ENCODE measurements around the gene CCDC172.
A peak's percentile ranks its signal among the peaks of the same experiment; 100 is the strongest.

The CCDC172 gene

DNA sequence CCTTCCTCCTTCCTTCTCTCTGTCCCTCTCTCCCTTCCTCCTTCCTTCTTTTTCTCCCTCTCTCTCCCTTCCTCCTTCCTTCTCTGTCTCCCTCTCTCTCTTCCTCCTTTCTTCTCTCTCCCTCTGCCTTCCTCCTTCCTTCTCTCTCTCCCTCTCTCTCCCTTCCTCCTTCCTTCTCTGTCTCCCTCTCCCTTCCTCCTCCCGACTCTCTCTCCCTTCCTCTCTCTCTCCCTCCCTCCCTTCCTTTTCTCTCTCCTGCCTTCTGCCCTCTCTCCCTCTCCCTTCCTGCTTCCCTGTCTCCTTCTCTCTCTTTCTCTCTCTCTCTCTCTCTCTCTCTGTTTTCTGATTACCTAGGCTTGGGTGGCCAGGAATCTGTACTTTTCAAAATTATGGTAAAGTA lies 34.6 kb upstream of the CCDC172 start:
- TF ChIP-seq, protein P1, sequence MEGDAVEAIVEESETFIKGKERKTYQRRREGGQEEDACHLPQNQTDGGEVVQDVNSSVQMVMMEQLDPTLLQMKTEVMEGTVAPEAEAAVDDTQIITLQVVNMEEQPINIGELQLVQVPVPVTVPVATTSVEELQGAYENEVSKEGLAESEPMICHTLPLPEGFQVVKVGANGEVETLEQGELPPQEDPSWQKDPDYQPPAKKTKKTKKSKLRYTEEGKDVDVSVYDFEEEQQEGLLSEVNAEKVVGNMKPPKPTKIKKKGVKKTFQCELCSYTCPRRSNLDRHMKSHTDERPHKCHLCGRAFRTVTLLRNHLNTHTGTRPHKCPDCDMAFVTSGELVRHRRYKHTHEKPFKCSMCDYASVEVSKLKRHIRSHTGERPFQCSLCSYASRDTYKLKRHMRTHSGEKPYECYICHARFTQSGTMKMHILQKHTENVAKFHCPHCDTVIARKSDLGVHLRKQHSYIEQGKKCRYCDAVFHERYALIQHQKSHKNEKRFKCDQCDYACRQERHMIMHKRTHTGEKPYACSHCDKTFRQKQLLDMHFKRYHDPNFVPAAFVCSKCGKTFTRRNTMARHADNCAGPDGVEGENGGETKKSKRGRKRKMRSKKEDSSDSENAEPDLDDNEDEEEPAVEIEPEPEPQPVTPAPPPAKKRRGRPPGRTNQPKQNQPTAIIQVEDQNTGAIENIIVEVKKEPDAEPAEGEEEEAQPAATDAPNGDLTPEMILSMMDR (conservative IDR thresholded peaks at IDR 0.05; ENCODE audit: low read length) = no peak
- H3K4me3 ChIP-seq (ENCODE audit: low read length) = no peak overlapping the region
- DNase-seq (ENCODE audit: low read depth) = no peak

DNA sequence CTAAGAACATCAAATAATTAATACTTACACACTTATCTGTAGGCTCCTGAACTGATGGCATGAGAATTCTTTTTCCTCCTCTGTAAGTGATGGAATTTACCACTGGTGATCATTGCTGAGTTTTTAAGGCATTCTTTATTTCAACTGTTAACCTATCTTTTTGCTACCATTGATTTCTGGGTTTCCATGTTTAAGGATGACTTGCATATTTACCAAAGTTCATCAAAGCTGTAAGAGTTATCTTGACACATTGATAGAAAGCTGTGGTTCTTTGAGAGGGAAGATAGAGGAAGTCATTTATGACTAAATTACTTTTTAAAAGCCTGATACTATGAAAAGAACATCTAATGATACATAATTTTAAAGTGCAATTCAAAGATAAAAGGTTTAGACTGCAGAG lies 31.8 kb upstream of the CCDC172 start:
- TF ChIP-seq, protein P1 (conservative IDR thresholded peaks at IDR 0.05; ENCODE audit: low read length) = no peak
- DNase-seq (ENCODE audit: low read depth) = no peak
- no peak overlapping the region for H3K4me3 ChIP-seq (ENCODE audit: low read length)

DNA sequence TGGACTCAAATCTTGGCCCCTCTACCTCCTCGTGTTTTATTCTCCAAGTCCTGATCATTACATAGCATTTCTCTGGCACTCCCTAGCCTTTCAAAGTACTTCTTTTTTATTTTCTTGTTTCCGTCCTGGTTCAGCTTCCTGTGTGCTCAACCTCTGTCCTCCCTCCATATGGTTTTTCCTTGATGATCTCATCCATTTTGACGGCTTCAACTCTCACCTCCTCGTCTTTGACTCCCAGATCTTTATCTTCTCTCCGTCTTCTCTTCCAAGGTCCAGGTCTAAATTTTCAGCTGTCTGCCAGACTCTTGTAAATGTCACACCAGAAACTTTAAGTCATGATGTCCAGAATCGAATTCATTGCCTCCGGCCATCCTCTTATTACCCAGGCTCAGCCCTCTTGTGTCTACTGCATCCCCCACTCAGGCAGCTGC lies 27.9 kb upstream of the CCDC172 start:
- TF ChIP-seq, protein P1 (conservative IDR thresholded peaks at IDR 0.05; ENCODE audit: low read length) = no peak
- DNase-seq (ENCODE audit: low read depth) = no peak
- no peak overlapping the region for H3K4me3 ChIP-seq (ENCODE audit: low read length)

DNA sequence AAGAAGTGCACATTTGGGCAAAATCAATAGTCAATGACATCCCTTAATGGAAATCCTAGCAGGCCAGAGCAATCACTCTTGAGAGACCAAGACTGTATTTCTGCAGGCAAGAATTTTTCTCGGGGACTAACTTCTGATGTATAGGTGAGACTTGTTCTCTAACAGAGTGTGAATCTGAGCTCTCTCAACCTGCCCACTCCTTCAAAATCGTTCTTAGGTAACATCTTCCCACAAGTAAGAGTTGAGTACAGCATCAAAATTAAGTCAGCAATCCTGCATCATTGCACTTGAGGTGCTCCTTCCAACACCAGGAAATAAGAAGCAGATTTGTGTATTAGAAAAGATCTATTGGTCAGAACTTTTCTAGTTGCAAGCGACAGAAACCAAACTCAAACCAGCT lies 25.7 kb upstream of the CCDC172 start:
- H3K4me3 ChIP-seq (ENCODE audit: low read length) = no peak overlapping the region
- TF ChIP-seq, protein P1 (conservative IDR thresholded peaks at IDR 0.05; ENCODE audit: low read length) = no peak
- DNase-seq (ENCODE audit: low read depth) = no peak

- DNase-seq (ENCODE audit: low read depth) = peak; percentile 1
- H3K4me3 ChIP-seq (ENCODE audit: low read length) = no peak overlapping the region
- TF ChIP-seq, protein P1 (conservative IDR thresholded peaks at IDR 0.05; ENCODE audit: low read length) = no peak
Measured at GRCh38 chr10:116300542-116300941, 23.7 kb upstream of the CCDC172 start.

GRCh38 chr10:116304923-116305322 lies 19.3 kb upstream of the CCDC172 start:
- no peak overlapping the region for H3K4me3 ChIP-seq (ENCODE audit: low read length)
- DNase-seq (ENCODE audit: low read depth) = no peak
- TF ChIP-seq, protein P1 (conservative IDR thresholded peaks at IDR 0.05; ENCODE audit: low read length) = no peak

DNA sequence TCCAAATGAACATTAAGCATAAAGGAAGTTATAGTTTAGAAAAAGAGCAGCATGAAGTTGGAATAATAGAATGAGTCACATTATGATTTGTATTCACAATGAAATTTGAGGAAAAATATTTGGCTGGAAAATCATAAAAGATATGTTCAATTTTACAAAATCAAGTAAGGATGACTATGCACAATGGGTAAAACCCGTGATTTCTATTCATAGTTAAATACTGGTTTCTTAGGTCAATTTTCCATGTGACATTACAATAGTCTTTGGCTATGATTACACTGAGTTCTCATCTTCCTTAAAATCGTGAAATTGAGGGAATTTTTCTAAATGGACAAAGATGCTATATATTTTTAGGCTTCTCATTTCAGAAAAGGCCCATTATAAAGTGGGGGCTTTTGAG lies 17.4 kb upstream of the CCDC172 start:
- DNase-seq (ENCODE audit: low read depth) = no peak
- H3K4me3 ChIP-seq (ENCODE audit: low read length) = no peak overlapping the region
- TF ChIP-seq, protein P1 (conservative IDR thresholded peaks at IDR 0.05; ENCODE audit: low read length) = no peak
